HG03442 (cell line): Measurements from ENCODE around the gene PREX1.

ENCODE experiments used
- ATAC-seq: cut with Tn5 transposase; IDR thresholded peaks from one replicate; pipeline ENCODE4 v1.9.1; 2021; ENCODE audit warnings: mild to moderate bottlenecking, moderate library complexity; ENCODE audit not compliant: unreplicated experiment

PREX1 gene

GRCh38 chr20:48626938-48627736, 200.7 kb downstream of the PREX1 start:
- no peak for ATAC-seq

GRCh38 chr20:48626226-48626937, 201.4 kb downstream of the PREX1 start:
- no peak for ATAC-seq

GRCh38 chr20:48625136-48625900, 202.5 kb downstream of the PREX1 start:
- no peak for ATAC-seq

GRCh38 chr20:48624315-48625020, 203.3 kb downstream of the PREX1 start:
- ATAC-seq = no peak

DNA sequence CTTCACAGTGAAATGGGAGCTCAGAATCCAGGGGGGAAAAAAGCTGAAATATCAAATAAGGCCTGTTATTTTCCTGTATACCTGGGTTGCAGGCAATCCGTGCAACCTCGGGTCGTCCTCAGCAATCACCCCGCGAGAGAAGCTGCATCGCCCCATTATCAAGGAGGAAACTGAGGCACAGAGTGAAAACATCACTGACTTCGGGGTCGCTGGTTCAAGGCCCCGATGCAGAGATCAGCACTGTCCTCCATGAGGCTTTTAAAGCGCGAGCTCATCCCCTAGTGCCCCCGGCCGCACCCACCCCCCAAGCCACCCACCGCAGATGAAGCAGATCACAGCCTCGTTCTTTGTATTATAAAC, 203.9 kb downstream of the PREX1 start:
- ATAC-seq = no peak

DNA sequence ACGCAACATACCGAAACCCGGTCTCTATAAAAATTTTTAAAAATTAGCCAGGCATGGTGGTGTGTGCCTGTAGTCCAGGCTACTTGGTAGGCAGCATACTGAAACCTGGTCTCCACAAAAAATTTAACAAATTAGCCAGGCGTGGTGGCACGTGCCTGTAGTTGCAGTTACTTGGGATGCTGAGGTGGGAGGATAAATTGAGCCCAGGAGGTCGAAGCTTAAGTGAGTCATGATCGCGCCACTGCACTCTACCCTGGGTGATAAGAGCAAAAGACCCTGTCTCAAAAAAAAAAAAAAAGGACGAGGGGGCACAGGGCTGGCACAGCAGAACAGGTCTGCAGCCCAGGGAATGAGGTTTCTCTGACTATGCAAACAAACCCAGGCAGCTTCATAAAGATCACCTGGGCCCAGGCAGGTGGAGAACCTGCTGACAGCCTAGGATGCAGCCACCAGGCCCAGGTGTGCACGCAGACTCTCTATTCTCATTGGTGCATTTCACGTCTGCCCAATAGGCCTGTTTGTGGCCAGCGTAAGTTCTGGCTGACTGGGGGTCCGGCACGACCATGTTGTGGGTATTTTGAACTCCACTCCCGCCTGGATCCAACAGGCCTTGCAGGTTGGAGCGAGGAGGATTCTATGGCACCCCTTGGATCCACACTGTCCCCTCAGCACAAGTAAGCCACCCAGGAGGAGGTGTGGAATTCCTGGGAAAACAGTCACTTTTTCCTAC, 204.5 kb downstream of the PREX1 start:
- ATAC-seq = no peak

- no peak for ATAC-seq
Observed at GRCh38 chr20:48622421-48622820, 205.4 kb downstream of the PREX1 start.

GRCh38 chr20:48621376-48622078, 206.3 kb downstream of the PREX1 start:
- ATAC-seq = no peak

- no peak for ATAC-seq
Observed at GRCh38 chr20:48620507-48621375, 207.1 kb downstream of the PREX1 start.

DNA sequence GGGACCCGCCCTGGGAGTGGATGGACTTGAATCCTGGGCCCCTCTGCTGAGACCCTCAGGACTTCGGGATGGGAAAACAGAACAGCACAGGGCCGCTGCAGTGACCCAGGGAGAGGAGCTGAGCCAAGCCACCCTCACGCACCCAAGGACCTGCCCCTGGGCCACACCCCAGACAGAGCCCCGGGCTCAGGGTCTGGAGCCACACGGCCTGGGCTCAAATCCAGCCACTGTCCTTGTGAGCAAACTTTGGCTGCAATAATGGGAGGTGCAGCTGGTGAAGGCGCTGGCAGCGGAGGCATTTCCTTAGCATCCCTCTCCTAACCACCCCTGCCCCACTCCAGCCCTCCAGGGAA, 207.7 kb downstream of the PREX1 start:
- ATAC-seq = no peak

GRCh38 chr20:48619126-48620101, 208.4 kb downstream of the PREX1 start:
- ATAC-seq = no peak

DNA sequence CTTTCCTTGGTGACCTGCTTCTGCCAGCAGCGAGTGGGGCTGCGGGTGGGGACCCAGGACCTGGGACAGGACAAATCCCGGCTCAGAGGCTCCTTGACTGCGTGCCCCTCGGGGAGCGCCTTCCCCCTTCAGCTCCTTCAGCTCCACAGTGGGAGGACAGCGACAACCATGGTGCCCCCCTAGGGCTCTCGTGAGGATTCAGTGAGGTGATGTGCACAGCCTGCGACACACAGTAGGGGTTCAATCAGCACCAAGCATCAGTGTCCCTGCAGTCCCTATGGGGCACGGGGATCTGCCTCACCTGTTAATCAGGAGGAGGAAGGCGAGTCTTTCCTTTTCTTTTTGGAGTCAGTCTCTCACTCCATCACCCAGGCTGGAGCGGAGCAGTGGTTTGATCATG, 209.2 kb downstream of the PREX1 start:
- ATAC-seq = no peak

- ATAC-seq = no peak
Observed at GRCh38 chr20:48618052-48618451, 209.7 kb downstream of the PREX1 start.

GRCh38 chr20:48617481-48617880, 210.3 kb downstream of the PREX1 start:
- no peak for ATAC-seq

DNA sequence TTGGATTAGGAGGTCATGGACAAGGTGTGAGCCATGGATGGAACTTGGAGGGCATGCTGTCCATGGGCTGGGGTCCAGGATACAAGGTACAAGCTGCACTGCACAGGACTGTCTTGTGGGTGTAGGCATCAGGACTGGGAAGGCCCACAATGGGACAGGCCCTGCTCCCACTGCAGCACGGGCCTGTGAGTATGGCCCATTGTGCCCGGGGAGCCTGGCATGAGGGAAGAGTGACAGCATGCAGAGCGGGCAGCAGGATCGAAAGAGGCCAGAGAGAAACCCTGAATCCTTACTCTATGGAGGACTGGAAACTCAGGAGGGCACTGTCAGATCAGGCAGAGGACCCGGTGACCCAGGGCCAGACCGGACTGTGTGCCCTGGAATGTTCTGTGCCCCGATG, 211.3 kb downstream of the PREX1 start:
- ATAC-seq = no peak

- no peak for ATAC-seq
Observed at GRCh38 chr20:48615871-48616270, 211.9 kb downstream of the PREX1 start.

DNA sequence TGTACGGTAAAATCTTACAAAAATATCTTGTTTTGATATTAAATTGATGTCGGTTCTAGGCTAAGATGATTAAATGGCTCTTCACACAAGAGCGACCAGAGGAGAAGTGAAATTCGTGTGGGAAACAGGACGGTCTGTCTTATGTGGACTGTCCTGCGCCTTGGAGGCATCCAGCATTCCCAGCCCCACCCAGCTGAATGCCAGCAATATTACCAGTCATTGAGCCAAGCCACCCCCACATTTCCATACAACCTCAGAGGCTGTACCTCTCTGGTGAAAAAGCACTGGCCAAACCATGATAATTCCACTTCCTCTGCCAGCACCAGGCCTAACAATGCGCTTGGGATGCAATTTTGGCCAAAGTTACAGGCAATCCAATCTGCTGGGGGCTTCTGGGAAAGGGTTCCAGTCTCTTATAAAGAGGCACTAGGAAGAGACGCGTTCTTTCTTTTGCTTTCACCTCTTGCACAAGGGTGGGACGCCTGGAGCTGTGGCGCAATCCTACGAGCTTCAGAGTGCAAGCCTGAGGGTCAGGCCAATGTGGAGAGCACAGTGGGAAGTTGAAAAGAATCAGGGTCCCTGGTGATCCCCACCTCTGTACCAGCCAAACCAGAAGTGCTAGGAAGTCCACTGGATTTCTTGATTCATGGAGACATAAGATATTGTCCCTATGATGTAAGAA, 213.1 kb downstream of the PREX1 start:
- ATAC-seq = no peak
